Mesothelial cell of epicardium (in vitro differentiated cells): Measurements from ENCODE around the gene CSNK1G1. TPM values are rescaled to one million over a fixed set of nuclear protein-coding genes. Genes with fewer than 3 reads are reported as not detected.

Source experiments
- DNase-seq, 2 experiments: peaks; one replicate each; pipeline ENCODE4 v3.0.0; 2021; ENCODE audit warnings: low spot score in 2 of 2; ENCODE audit not compliant: unreplicated experiment in 2 of 2
- H3K27ac Mint-ChIP-seq: 2 replicates; pipeline ENCODE4 v1.8.0; 2021; ENCODE audit warnings: mixed read lengths
- H3K27me3 Mint-ChIP-seq: 2 replicates; pipeline ENCODE4 v1.8.0; 2021; ENCODE audit warnings: low read depth, mixed read lengths
- H3K36me3 Mint-ChIP-seq: 2 replicates; pipeline ENCODE4 v1.8.0; 2021; ENCODE audit warnings: mixed read lengths
- H3K4me1 Mint-ChIP-seq: 2 replicates; pipeline ENCODE4 v1.8.0; 2021; ENCODE audit warnings: mixed read lengths
- H3K4me3 Mint-ChIP-seq: 2 replicates; pipeline ENCODE4 v1.8.0; 2021; ENCODE audit warnings: mild to moderate bottlenecking, moderate library complexity, mixed read lengths
- H3K9me3 Mint-ChIP-seq: 2 replicates; pipeline ENCODE4 v1.8.0; 2021; ENCODE audit warnings: mixed read lengths
- CTCF ChIP-seq: fragments of 200-600 bp; sonication (generic); IDR thresholded peaks from one replicate; pipeline ENCODE4 v1.5.0; 2021; ENCODE audit warnings: antibody characterized with exemption; ENCODE audit not compliant: unreplicated experiment
- total RNA-seq: library from RNA; stranded (reverse); gene quantifications from 3 replicates; pipeline ENCODE4 v1.2.1, GENCODE V29; 2021

The CSNK1G1 gene
- total RNA-seq, 1 donor from 2014 or later: 27.1 TPM

- no peak overlapping the region for H3K4me3 Mint-ChIP-seq
- peaks cover 7% of the 10 kb centered on the region for H3K4me1 Mint-ChIP-seq
- no peak for TF ChIP-seq CTCF
- peaks cover 21% of the 10 kb centered on the region for H3K27me3 Mint-ChIP-seq
- H3K36me3 Mint-ChIP-seq: peaks cover 13% of the 10 kb centered on the region
- peak overlapping the region; percentile 30 for H3K27ac Mint-ChIP-seq
- no peaks in the 10 kb centered on the region for H3K9me3 Mint-ChIP-seq
- DNase-seq: no peak
Observed at GRCh38 chr15:64146520-64146884, 209.5 kb downstream of the CSNK1G1 start.

GRCh38 chr15:64146041-64146440, 209.9 kb downstream of the CSNK1G1 start:
- H3K27ac Mint-ChIP-seq: no peak overlapping the region

GRCh38 chr15:64144565-64145281, 211.2 kb downstream of the CSNK1G1 start:
- peaks cover 19% of the 10 kb centered on the region for H3K36me3 Mint-ChIP-seq
- no peak for DNase-seq

More at GRCh38 chr15:64146041-64146440, 209.9 kb downstream of the CSNK1G1 start:
- peaks cover 7% of the 10 kb centered on the region for H3K4me1 Mint-ChIP-seq
- no peak overlapping the region for H3K4me3 Mint-ChIP-seq
- no peak for DNase-seq
- peaks cover 18% of the 10 kb centered on the region for H3K36me3 Mint-ChIP-seq
- H3K27me3 Mint-ChIP-seq: peaks cover 18% of the 10 kb centered on the region
- H3K9me3 Mint-ChIP-seq: no peaks in the 10 kb centered on the region
- no peak for TF ChIP-seq CTCF

GRCh38 chr15:64144192-64144564, 211.8 kb downstream of the CSNK1G1 start:
- Mint-ChIP-seq H3K9me3 (no peaks in the 10 kb centered on the region), H3K4me3 (no peak overlapping the region), H3K36me3 (peaks cover 19% of the 10 kb centered on the region), H3K27ac (no peak overlapping the region), H3K4me1 (peaks cover 5% of the 10 kb centered on the region), H3K27me3 (no peaks in the 10 kb centered on the region)
- no peak for DNase-seq
- no peak for TF ChIP-seq CTCF

More at GRCh38 chr15:64144565-64145281, 211.2 kb downstream of the CSNK1G1 start:
- peaks cover 5% of the 10 kb centered on the region for H3K4me1 Mint-ChIP-seq
- H3K27me3 Mint-ChIP-seq: peaks cover 4% of the 10 kb centered on the region
- no peak overlapping the region for H3K4me3 Mint-ChIP-seq
- H3K27ac Mint-ChIP-seq: no peak overlapping the region
- no peak for TF ChIP-seq CTCF
- no peaks in the 10 kb centered on the region for H3K9me3 Mint-ChIP-seq

GRCh38 chr15:64143276-64143675, 212.7 kb downstream of the CSNK1G1 start:
- no peak overlapping the region for H3K27ac Mint-ChIP-seq
- peaks cover 19% of the 10 kb centered on the region for H3K36me3 Mint-ChIP-seq
- DNase-seq: no peak
- TF ChIP-seq CTCF: no peak
- no peaks in the 10 kb centered on the region for H3K9me3 Mint-ChIP-seq
- no peak overlapping the region for H3K4me3 Mint-ChIP-seq
- H3K4me1 Mint-ChIP-seq: peaks cover 5% of the 10 kb centered on the region
- no peaks in the 10 kb centered on the region for H3K27me3 Mint-ChIP-seq
